ENCODE data around the gene IGF2BP3. TPM values are rescaled to one million over a fixed set of nuclear protein-coding genes. Genes with fewer than 3 reads are reported as not detected.

The IGF2BP3 gene
- total RNA-seq, 2 donors from 2014 or later = 0.48 to 0.51 TPM

DNA sequence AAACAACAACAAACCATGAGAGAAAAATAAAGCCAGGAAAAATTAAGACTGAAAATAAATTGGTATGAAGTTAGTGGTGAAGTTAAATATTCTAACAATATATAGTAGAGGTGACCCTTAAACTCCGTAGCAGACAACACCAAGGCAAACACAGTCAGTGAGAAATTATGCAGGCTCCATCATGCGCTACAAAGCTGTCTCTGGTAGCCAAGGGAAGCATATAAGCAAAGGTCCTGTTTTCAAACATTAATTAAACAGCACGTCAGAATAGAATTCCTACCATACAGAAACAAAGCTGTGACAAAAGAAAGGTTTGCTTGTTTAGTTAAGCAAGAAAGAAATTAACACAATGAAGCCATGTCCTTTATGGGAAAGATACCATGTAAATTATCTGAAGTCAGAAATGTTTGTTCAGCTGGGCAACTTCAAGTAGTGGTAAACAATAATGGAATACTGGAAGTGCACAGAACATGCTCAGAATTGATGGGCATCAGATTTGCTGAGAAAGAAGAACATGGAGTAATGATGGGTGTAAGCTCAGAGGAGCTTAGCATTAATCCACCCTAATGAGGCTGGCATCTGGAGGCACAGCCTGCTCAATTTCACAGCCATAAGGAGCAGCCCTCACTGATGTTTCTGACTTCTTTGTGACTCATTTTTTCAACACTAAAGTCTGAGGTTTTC is 75.7 kb downstream of the IGF2BP3 start:
- intact Hi-C loops (cut with DNase I) = no loop called here
- no peak for DNase-seq (ENCODE audit: low spot score)

DNA sequence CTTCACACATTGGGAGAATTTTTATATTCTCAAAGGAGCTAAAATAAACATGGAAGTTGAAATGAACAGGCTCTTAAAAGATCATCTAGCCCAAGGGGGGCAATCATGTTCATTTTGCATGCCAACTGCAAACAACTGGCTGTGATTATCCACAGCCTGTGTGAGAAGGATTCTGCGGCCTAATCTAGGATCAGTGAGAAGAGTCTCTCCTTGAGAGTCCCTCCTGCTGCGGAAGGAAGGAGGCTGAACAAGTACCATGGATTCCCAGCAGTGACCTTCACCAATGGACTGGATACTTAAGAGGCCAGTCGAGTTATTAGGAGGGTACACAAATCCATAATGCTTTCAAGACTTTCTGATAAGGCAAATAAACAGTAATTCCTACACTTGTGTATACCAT is 76.7 kb downstream of the IGF2BP3 start:
- no peak for DNase-seq (ENCODE audit: low spot score)
- intact Hi-C loops (cut with DNase I) = no loop called here

DNA sequence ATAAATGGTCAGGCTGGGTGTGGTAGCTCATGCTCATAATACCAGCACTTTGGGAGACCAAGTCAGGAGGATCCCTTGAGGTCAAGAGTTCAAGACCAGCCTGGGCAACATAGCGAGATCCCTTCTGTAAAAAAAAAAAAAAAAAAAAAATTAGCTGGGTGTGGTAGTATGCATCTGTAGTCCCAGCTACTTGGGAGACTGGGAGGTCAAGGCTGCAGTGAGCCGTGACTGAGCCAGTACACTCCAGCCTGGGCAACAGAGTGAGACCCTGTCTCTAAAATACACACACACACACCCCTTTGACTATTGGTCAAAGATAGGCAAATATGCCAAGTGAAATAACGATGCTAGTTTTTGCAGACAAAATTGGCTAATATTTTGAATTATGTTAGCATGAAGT is 80.6 kb downstream of the IGF2BP3 start:
- intact Hi-C loops (cut with DNase I) = no loop called here
- DNase-seq (ENCODE audit: low spot score) = no peak

DNA sequence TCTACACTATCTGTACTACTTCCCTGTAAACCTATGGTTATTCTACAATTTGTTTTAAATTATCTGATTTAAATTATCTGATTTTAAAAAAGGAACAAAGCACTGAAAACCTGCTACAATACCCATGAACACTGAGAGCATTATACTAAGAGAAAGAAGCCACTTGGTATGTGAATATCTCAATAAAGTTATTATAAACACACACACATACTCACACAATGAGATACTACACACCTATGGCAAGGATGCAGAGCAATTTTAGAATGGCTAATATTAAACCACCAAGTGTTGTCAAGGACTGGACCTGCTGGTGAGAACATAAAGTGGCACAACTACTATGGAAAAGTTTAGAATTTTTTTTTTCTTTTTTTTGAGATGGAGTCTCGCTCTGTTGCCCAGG is 82.7 kb downstream of the IGF2BP3 start:
- no peak for DNase-seq (ENCODE audit: low spot score)
- intact Hi-C loops (cut with DNase I) = no loop called here

DNA sequence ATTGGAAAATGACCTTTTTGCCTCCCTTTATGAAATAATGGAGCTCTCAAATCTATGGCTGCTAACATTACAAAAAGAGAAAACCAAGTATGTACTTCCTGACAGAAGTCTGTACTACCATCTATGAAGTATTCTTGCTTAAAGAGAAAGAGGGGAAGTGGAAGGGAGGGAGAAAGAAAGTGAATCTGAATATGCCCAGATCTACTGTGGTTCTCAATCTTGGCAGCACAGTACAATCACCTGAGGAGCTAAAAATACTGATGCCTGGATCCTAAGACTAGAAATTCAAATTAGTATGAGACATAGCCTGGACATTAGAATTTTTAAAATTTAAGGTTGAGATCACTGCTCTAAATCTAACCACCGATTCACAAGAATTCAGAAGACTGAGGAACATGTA is 85.2 kb downstream of the IGF2BP3 start:
- intact Hi-C loops (cut with DNase I) = no loop called here
- no peak for DNase-seq (ENCODE audit: low spot score)

DNA sequence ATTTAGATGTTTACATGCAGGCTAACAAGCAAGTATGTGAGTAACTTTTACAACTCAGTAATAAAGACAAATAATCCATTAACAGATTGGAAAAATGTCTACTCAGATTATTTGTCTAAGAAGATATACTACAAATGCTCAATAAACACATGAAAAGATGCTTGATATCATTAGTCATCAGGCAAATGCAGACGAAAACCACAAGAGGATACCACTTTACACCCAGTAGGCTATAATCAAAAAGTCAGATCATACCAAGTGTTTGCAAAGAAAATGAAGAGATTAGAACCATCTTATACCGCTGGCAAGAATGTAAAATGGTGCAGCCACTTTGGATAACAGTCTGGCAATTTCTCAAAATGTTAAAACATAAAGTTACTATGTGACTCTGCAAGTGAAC is 87.1 kb downstream of the IGF2BP3 start:
- no peak for DNase-seq (ENCODE audit: low spot score)
- intact Hi-C loops (cut with DNase I) = no loop called here

DNA sequence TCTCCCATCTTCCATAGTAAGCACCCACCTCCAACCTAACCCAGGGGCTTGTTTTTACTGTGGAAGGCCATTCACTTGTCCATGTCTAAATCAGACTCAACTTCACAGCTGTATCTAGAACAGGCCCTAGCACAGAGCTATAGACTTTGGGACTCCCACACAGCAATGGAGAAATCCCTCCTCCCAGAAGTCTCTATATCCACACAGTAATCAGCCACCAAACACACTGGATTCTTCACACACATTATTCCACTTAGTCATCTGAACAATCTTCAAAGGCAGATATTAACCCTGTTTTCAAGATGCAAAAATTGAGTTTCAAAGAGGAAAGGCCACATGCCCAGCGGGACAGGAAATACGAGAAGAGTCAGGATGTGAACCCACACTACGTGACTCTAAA is 89.3 kb downstream of the IGF2BP3 start:
- no peak for DNase-seq (ENCODE audit: low spot score)
- intact Hi-C loops (cut with DNase I) = no loop called here

DNA sequence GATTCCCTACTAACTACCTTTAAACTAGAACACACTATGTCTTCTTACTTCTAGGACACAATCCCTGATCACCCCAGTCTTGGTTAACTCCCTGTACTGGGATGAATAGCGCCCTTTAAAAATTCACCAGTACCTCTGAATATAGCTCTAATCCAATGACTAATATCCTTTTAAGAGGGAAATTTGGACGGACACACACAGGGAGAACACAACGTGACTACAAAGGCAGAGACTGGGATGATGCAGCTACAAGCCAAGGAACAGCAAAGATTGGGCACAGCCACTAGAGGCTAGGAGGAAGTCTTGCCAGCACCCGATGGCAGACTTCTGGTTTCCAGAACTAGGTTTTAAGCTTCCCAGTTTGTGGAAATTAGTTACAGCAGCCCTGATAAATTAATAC is 89.7 kb downstream of the IGF2BP3 start:
- no peak for DNase-seq (ENCODE audit: low spot score)
- intact Hi-C loops (cut with DNase I) = no loop called here

DNA sequence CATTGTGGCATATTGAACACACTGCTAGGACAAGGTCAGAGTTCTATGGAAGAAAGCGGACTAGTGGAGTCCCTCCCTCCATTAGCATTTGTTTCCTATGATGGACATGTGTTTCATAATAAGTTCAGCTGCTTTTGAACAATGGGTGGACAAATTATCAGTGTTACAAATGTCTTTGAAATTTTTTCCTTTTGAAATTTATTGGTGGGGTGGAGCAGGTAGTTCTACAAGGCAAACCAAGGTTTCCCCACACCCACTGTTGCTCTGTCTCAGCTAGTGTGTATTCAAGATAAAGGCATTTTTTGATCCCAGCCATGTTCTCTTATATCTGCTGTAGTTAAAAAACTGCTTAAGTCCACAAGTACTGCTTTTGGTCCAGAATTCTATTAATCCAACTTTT is 91.3 kb downstream of the IGF2BP3 start:
- intact Hi-C loops (cut with DNase I) = no loop called here
- DNase-seq (ENCODE audit: low spot score) = no peak

DNA sequence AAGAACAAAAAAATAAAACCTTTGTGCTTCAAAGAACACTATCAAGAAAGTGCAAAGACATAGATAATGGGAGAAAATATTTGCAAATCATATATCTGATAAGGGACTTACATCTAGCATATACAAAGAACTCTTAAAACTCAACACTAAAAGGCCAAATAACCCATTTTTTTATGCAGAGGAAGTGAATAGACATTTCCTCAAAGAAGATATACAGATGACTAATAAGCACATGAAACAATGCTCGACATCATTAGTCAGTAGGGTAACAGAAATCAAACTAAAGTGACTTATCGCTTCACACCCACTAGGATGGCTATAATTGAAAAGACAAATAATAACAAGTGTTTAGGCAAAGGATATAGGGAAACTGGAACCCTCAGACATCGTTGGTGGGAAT is 93.2 kb downstream of the IGF2BP3 start:
- intact Hi-C loops (cut with DNase I) = no loop called here
- no peak for DNase-seq (ENCODE audit: low spot score)

DNA sequence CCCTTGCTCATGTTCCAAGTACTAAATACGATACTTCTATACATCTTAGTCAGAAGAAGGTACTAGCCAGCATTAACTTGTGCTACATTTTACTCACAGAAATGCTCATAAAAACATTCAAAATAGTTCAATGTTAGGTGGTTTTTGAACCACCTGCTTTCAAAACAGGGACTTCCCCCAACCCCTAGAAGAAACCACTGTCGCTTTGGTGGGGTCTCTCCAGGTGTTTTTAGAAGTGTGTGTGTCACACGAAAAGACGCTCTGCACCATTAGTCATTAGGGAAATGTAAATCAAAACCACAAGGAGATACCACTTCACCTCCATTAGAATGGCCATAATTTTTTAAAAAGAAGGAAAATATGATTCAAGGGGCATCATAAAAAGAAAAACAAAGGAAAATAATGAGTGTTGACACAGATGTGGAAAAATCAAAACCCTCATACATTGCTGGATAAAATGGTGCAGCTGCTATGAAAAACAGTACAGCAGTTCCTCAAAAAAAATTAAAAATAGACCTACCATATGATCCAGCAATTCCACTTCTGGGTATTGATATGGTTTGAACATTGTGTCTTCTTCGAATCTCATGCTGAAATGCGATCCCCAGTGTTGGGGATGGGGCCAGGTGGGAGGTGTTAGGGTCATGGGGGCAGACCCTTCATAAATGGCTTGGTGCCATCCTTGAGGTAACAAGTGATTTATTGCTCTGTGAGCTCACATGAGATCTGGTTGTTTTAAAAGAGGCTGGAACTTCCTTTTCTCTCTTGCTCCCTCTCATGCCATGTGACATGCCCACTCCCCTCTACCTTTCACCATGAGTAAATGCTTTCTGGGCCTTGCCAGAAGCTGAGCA is 96.9 kb downstream of the IGF2BP3 start:
- intact Hi-C loops (cut with DNase I) = no loop called here
- no peak for DNase-seq (ENCODE audit: low spot score)

DNA sequence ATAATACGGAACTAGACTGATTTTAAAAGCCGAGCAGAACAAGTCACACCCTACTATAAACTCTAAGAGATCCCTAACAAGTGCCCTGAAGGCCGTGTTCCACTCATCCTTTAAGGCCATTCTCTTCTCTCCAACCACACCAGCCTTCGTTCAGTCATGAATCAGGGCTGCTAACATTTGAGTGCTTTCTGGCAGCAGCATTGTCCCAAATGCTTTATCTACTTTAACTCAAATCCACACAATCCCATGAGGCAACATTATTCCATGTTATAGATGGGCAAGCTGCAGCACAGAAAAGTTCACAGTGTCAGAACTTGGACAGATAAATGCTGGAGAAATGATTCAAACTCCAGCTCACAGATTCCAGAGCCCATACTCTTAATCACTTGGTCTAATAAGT is 97.7 kb downstream of the IGF2BP3 start:
- no peak for DNase-seq (ENCODE audit: low spot score)
- intact Hi-C loops (cut with DNase I) = no loop called here

DNA sequence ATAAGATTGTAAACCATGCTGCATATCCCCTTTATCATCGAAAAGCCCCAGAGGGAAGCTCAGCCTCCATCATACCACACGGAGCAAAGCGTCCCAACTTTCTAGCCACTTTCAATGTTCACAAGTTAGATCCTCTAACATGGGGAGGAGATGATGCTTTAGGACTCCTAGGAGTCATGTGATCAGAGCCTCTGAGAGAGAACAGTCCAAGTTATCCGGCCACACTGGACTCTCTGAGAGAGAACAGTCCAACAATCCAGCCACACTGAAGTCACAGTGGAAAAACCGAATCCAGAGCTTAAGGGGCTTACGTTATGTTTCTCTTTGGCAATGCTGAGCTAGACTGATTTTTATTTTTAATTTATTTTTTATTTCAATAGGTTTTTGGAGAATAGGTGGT is 98.6 kb downstream of the IGF2BP3 start:
- no peak for DNase-seq (ENCODE audit: low spot score)
- intact Hi-C loops (cut with DNase I) = no loop called here

DNA sequence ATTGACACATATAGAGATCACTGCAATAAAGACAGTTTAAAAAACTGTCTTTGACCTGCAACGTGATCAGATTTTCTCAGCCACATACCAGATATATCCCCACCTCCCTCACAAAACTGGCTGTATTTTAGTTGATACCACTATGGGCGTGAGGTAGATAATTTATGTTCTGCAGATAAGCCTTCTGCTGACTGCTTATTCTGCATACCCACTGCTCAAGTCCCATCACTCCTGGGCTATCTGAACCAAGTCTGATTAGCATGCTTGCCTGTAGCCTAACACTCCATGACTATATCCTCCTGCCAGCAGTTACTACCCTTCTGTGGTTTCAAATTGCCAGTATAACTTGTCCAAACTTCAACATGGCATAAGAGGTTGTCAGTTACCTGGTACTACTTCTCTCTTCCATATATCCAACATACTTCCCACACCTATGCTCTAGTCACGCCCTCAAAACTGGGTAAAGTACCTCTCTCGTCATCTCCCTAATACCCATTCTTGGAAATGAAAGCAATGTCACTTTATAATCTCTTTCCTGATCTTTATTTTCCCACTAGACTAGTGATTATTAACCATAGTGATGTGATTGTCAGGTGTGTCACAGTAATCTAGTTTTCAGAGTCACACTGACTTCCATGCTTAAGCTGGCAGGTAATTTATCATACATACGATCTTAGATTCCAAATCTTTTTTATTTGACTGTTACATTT is 100.4 kb downstream of the IGF2BP3 start:
- intact Hi-C loops (cut with DNase I) = no loop called here
- DNase-seq (ENCODE audit: low spot score) = no peak

DNA sequence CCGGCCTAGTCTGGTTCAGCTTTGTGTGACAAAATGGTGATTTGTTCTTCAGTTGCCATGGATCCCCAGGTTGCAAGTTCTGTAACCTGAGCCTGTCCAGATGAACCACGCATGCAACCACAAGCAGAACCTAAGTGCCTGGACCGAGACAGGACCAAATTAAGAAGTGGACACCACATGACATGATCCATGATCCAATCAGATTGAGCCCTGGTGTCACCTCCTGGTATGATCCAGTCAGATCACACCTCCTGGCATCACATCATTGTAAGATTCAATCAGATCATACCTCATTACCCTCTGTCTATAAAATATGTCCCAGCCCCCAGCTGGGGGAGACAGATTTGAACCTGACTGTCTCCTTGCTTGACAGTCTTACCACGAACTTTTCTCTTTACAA is 101.2 kb downstream of the IGF2BP3 start:
- DNase-seq (ENCODE audit: low spot score) = no peak
- intact Hi-C loops (cut with DNase I) = no loop called here

DNA sequence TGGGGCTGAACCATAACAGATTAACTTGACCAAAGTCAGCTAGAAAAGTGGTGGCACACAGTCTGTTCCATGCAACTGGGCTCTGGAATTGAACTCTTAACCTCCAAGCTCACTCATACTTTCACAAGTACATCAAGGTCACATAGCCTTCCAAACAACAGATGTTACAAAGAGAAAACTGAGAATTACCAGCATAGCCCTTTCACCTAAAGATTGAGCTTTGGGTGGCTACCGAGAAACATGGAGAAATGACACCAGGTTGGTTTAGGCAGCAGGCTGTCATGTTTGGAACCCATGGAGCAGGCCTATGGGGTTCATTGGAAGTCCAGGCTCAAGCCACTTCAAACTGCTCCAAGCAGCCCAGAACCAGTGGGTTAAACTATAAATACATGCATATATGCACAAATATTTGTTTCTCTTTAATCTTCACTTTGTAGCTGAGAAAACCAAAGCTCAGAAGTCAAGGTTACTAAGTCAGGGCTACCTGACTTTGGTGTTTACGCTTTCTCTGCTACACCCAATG is 112.1 kb downstream of the IGF2BP3 start:
- intact Hi-C loops (cut with DNase I) = no loop called here
- no peak for DNase-seq (ENCODE audit: low spot score)

DNA sequence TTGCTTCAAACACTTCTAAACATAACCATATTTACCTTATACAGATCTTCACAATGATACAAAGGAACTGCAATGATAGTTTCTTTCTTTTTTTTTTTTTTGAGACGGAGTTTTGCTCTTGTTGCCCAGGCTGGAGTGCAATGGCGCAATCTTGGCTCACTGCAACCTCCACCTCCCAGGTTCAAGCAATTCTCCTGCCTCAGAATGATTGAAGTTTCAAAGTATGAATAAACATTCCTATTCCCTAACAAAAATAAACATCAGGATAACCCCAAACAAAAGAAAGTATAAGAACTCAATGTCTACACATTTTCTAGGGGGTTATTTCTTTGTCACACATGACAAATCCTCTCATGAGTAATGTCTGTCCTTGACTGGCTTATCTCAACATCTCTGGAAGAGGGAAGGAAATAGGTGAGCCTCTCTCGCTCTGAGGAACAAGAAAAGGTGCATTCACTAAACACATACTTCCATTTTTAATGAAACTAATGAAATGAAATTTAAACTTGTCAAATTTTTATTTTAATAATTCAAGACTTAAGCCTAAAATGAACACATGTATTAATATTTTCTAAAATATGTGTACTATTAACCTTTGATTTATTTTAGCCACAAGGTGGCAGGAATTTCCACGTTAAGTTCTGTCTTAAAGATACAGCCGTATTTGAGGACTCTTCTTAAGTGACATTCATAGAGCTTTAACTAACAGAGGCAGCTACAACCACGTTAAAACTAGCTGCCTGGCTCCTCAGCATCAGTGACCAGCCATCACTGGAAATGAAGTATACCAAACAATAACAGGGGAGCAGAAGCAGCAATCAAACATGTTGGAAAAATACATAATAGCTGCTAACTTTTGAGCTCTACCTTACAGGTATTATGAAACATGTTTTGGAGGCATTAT is 112.8 kb downstream of the IGF2BP3 start:
- DNase-seq (ENCODE audit: low spot score) = no peak
- intact Hi-C loops (cut with DNase I) = no loop called here

DNA sequence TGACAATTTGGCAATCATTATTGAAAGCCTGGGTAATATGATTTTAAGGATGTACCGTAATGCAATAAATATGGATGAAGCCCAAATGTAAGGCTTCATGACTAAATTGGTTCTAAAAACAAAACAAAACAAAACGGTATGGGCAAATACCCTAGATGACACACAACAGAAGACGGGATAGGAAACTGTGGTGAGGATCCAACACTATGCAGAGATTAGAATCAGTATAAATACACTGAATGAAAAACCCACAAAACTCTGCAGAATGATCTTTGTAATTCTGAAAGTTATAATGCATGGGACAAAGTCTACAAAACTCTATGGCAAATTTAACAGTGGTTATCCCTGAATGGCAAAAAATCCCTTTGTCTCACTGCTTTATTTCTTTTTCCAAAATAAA is 113.6 kb downstream of the IGF2BP3 start:
- DNase-seq (ENCODE audit: low spot score) = no peak
- intact Hi-C loops (cut with DNase I) = no loop called here

DNA sequence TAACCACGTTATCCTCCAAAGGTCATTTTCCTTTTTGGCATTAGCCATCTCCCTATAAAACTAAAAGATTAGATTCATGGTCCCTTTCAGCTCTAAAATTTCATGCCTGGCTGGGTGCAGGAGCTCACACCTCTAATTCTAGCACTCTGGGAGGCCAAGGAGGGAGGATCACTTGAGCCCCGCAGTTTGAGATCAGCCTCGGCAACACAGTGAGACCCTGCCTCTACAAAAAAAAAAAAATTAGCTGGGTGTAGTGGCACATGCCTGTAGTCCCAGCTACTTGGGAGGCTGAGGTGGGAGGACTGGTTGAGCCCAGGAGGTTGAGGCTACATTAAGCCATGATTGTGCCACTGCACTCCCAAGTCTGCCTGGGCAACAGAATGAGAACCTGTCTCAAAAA is 114.1 kb downstream of the IGF2BP3 start:
- intact Hi-C loops (cut with DNase I) = no loop called here
- DNase-seq (ENCODE audit: low spot score) = no peak

Measured in posterior vena cava (tissue), 2 donors.